Stimulated activated effector memory CD8-positive, alpha-beta T cell treated with anti-CD3 and anti-CD28 coated beads, Interleukin-12 subunit alpha, Interleukin-12 subunit beta, amount 100 ng/mL, for 72 hours (primary cell): Measurements from ENCODE around the gene PGC.

ENCODE experiments used
- ATAC-seq: fragments of 150-1000 bp; cut with Tn5 transposase; 2 replicates; pipeline ENCODE4 v1.10.0; 2021
- DNase-seq, 2 donors: peaks; one replicate each; pipeline ENCODE4 v3.0.0; 2021 to 2022; ENCODE audit warnings: low spot score in 2 of 2
- H3K27ac Mint-ChIP-seq: one replicate; pipeline ENCODE4 v1.8.0; 2022; ENCODE audit warnings: mild to moderate bottlenecking, mixed read lengths
- H3K36me3 Mint-ChIP-seq: one replicate; pipeline ENCODE4 v1.8.0; 2022; ENCODE audit warnings: mild to moderate bottlenecking, mixed read lengths
- H3K4me1 Mint-ChIP-seq: one replicate; pipeline ENCODE4 v1.8.0; 2022; ENCODE audit warnings: mixed read lengths
- H3K4me3 Mint-ChIP-seq: one replicate; pipeline ENCODE4 v1.8.0; 2022; ENCODE audit warnings: mild to moderate bottlenecking, mixed read lengths
- H3K9me3 Mint-ChIP-seq: one replicate; pipeline ENCODE4 v1.8.0; 2022; ENCODE audit warnings: mixed read lengths

The PGC gene

DNA sequence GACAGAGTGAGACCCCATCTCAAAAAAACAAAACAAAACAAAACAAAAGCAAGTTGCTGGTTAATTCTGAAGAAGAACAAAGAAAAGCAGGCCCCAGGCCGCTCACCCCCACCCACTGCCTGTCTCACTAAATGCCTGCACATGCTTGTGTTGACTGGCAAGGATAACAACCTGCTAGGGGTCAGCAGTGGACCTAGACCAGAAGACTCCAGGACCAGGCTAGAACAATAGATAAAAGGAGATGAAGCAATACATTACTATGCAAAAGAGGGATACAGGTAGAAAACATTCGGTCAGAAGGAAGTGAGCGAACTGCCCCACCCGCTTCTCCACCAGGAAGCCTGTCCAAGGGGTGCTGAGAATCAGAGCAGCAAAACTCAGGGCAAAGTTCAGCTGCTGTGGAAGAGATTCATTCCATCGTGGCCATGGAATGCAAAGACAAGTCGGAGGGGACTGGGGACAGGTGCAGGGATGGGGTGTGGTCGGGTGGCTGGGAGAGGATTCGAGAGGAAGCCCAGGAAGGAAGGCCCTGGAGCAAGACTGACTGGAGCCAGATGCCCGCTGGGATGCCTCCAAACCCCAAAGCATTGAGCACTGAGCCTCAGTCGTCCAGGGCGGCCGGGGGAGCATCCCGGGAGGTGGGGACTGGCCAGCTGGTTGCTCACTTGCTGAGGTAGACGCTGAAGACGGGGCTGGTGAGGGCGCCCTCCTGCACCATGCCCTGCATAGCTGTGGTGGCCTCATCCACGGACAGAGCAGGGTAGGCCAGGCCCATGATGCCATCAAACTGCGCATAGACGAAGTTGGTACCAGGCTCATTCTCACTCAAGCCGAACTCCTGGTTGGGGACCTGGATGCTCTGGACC, 5.3 kb downstream of the PGC start:
- Mint-ChIP-seq H3K4me3 (no peak overlapping the region), H3K27ac (no peak overlapping the region), H3K36me3 (no peaks in the 10 kb centered on the region), H3K4me1 (no peaks in the 10 kb centered on the region), H3K9me3 (no peaks in the 10 kb centered on the region)
- no peak for DNase-seq
- peak; percentile 16 for ATAC-seq

GRCh38 chr6:41740366-41741162, 6.6 kb downstream of the PGC start:
- DNase-seq (no peak), ATAC-seq (no peak)
- Mint-ChIP-seq H3K9me3 (no peaks in the 10 kb centered on the region), H3K4me3 (no peak overlapping the region), H3K27ac (no peak overlapping the region), H3K4me1 (no peaks in the 10 kb centered on the region), H3K36me3 (no peaks in the 10 kb centered on the region)

- ATAC-seq = no peak
- Mint-ChIP-seq H3K9me3 (no peaks in the 10 kb centered on the region), H3K4me1 (no peaks in the 10 kb centered on the region), H3K4me3 (no peak overlapping the region), H3K36me3 (no peaks in the 10 kb centered on the region), H3K27ac (no peak overlapping the region)
- no peak for DNase-seq
Measured at GRCh38 chr6:41739041-41739440, 8.2 kb downstream of the PGC start.

DNA sequence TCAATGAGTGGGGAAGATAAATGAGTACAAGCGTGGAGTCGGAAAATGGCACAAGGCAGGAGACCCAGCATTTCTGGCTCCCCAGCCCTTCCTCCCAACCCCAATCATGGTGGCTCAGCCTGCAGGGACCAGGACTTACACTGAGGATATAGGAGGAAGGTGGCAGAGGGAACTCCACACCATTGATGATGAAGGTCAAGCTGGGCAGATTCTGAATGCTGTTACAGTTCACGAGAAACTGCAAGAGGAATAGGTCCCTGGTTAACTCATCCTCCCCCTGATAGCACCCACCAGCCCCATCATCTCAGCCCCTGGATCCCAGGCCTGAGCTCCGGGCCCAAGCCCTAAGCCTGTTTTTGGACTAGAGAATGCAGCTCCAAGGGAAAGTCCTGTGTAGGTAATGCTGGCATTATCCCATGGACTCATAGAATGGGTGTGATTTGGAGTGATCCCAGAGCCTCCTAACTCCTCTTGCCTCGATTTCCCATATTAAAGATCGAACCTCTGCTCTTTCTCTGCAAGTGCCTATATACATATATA, 9.5 kb downstream of the PGC start:
- Mint-ChIP-seq H3K4me1 (peaks cover 10% of the 10 kb centered on the region), H3K27ac (no peak overlapping the region), H3K4me3 (no peak overlapping the region), H3K9me3 (no peaks in the 10 kb centered on the region), H3K36me3 (peaks cover 4% of the 10 kb centered on the region)
- ATAC-seq = no peak
- DNase-seq = no peak

DNA sequence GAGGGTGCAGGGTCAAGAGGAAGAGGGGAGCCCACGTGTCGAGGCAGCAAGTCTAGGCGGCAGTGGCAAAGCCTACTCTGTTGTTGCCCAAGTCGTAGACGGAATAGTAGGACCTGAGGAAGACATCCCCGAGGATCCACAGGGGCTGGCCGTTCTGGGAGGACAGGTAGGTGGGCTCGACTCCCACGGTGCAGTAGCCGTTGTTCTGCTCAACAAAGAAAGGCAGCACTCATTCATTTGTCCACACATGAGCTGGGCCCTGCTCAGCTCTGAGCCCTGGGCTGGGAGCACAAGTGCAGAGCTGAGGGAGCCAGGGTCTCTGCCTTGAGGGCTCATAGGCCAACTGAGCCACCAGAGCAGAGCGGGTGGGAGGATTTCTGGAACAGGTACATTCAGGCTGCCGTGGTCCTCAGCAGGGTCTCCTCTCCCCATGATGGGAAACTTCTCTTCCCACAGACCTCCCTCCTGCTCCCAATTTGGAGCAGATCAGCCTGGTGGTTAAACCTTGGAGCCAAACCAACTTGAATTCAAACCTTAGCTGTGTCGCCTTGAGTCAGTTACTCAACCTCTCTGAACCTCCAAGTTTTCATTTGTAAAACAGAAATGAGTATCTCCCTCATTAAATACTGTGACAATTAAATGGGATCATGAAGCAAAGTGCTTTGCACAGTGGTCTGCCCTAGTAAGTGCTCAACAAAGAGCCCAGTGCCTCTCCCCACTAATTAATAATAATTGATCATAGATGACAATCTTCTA, 10.2 kb downstream of the PGC start:
- no peak for DNase-seq
- H3K36me3 Mint-ChIP-seq = peaks cover 7% of the 10 kb centered on the region
- ATAC-seq = no peak
- H3K9me3 Mint-ChIP-seq = no peaks in the 10 kb centered on the region
- no peak overlapping the region for H3K27ac Mint-ChIP-seq
- H3K4me1 Mint-ChIP-seq = peaks cover 16% of the 10 kb centered on the region
- no peak overlapping the region for H3K4me3 Mint-ChIP-seq

GRCh38 chr6:41736186-41736733, 10.9 kb downstream of the PGC start:
- Mint-ChIP-seq H3K9me3 (no peaks in the 10 kb centered on the region), H3K4me1 (peaks cover 22% of the 10 kb centered on the region), H3K27ac (no peak overlapping the region), H3K4me3 (peak overlapping the region; percentile 51), H3K36me3 (peaks cover 7% of the 10 kb centered on the region)
- ATAC-seq (no peak), DNase-seq (no peak)

GRCh38 chr6:41735427-41736185, 11.6 kb downstream of the PGC start, which contains the start of gene TFEB:
TFEB (minus strand) TSS chr6:41735608; CDS start chr6:41691213, 44,395 bp downstream.
- ATAC-seq = peak; percentile 77
- Mint-ChIP-seq H3K4me1 (peaks cover 29% of the 10 kb centered on the region), H3K4me3 (peak within 1 kb of the TSS; percentile 51), H3K9me3 (no peaks in the 10 kb centered on the region), H3K27ac (peak within 1 kb of the TSS; percentile 23), H3K36me3 (peaks cover 7% of the 10 kb centered on the region)
- peak; percentile 97 to 98 for DNase-seq

GRCh38 chr6:41734666-41735426, 12.4 kb downstream of the PGC start:
- H3K36me3 Mint-ChIP-seq = peaks cover 7% of the 10 kb centered on the region
- peaks cover 36% of the 10 kb centered on the region for H3K4me1 Mint-ChIP-seq
- peak overlapping the region; percentile 23 for H3K27ac Mint-ChIP-seq
- no peaks in the 10 kb centered on the region for H3K9me3 Mint-ChIP-seq
- peak overlapping the region; percentile 51 for H3K4me3 Mint-ChIP-seq
- ATAC-seq = peak; percentile 62
- DNase-seq = peak in 1 of 2 donors; percentile 60

DNA sequence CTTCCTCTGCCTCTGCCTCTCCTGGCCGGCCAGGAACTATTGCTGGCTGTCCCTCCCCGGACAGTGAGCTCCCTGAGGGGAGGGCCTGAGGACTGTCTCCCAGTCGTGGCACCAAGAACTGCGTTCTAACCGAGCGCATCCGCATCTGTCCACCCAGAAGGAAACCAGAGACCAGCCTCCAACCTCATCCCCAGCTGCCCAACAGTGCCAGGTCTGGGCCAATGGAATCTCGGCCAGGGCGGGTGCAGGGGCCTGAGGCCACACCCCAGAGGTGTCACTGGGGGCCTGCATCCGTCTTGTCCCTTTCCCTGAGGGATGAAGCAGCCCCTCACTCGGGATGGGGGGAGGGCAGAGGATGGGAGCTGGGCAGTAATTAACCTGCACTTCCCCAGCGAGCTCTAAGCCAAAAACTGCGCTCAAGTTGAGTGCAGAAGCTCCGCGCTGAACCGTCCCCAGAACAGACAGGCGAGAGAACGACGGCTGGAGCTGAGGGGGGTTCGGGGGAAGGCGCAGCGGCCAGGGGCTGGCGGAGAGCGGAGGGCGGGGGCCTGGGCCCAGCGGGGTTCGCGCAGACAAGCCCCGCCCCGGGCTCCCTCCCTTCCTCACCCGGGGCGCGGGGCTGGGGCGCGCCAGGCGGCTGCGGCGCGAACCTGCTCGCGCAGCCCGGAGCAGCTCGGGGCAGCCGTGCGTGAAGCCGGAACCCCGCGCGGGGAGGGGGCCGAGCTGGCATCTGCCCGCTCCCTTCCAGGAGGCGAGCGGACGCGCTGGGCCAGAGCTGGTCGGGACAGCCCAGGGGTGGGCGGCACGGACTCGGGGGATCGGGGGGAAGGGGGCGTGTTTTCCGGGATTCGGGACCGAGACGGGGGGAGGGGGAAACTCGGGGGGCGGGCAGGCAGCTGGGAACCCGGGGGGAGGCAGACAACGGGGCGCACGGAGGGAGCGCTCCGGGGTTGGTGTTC, 13.2 kb downstream of the PGC start:
- peak overlapping the region; percentile 51 for H3K4me3 Mint-ChIP-seq
- DNase-seq (peak; percentile 52 to 90), ATAC-seq (peak; percentile 74)
- no peaks in the 10 kb centered on the region for H3K9me3 Mint-ChIP-seq
- H3K4me1 Mint-ChIP-seq = peaks cover 43% of the 10 kb centered on the region
- peaks cover 7% of the 10 kb centered on the region for H3K36me3 Mint-ChIP-seq
- peak overlapping the region; percentile 21 for H3K27ac Mint-ChIP-seq

DNA sequence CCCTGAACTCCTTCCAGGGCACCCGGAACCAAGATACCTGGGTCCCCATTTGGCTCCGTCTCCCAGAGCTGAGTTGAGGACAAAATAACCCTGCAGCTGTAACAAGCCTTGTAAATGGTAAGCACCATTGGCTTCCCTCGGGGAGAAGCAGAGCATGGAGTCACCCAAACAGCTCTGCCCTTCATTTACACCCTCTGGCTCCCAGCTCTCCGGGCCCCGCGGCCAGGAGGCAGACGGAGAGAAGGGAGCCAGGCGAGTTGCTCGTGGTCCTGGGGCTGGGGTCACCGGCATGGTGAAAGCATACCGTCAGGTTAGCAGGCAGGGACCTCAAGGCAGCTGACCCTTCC, 13.9 kb downstream of the PGC start:
- no peaks in the 10 kb centered on the region for H3K9me3 Mint-ChIP-seq
- H3K36me3 Mint-ChIP-seq = peaks cover 7% of the 10 kb centered on the region
- H3K4me1 Mint-ChIP-seq = peaks cover 50% of the 10 kb centered on the region
- ATAC-seq (no peak), DNase-seq (no peak)
- H3K4me3 Mint-ChIP-seq = peak overlapping the region; percentile 51
- H3K27ac Mint-ChIP-seq = peak overlapping the region; percentile 21

GRCh38 chr6:41732591-41733359, 14.4 kb downstream of the PGC start:
- no peaks in the 10 kb centered on the region for H3K9me3 Mint-ChIP-seq
- H3K4me3 Mint-ChIP-seq = peak overlapping the region; percentile 51
- H3K27ac Mint-ChIP-seq = peak overlapping the region; percentile 21
- DNase-seq (peak; percentile 46 to 82), ATAC-seq (peak; percentile 53)
- H3K36me3 Mint-ChIP-seq = peaks cover 7% of the 10 kb centered on the region
- peaks cover 56% of the 10 kb centered on the region for H3K4me1 Mint-ChIP-seq

GRCh38 chr6:41732149-41732548, 15.0 kb downstream of the PGC start:
- Mint-ChIP-seq H3K9me3 (no peaks in the 10 kb centered on the region), H3K36me3 (peaks cover 8% of the 10 kb centered on the region), H3K4me3 (peak overlapping the region; percentile 51), H3K27ac (peak overlapping the region; percentile 21), H3K4me1 (peaks cover 62% of the 10 kb centered on the region)
- ATAC-seq = no peak
- DNase-seq = no peak
